ENCODE data around the gene FTO. TPM values are rescaled to one million over a fixed set of nuclear protein-coding genes. Genes with fewer than 3 reads are reported as not detected.

The FTO gene
- total RNA-seq, 4 donors from 2014 or later = 70.9 to 89.7 (median 86.8) TPM

- no peak for TF ChIP-seq CTCF (IDR thresholded peaks at IDR 0.05)
- DNase-seq (ENCODE audit: low spot score) (no peak), ATAC-seq (ENCODE audit: low FRiP score) (no peak)
Observed at GRCh38 chr16:53988136-53988535, 284.2 kb downstream of the FTO start.

GRCh38 chr16:53989597-53989996 lies 285.6 kb downstream of the FTO start:
- no peak for TF ChIP-seq CTCF (IDR thresholded peaks at IDR 0.05)
- DNase-seq (ENCODE audit: low spot score) (no peak), ATAC-seq (ENCODE audit: low FRiP score) (no peak)

GRCh38 chr16:53991754-53992378 lies 287.9 kb downstream of the FTO start:
- no peak for DNase-seq (ENCODE audit: low spot score)
- ATAC-seq (ENCODE audit: low FRiP score) = no peak
- TF ChIP-seq CTCF (IDR thresholded peaks at IDR 0.05) = no peak

- no peak for TF ChIP-seq CTCF (IDR thresholded peaks at IDR 0.05)
- ATAC-seq (ENCODE audit: low FRiP score) = no peak
- DNase-seq (ENCODE audit: low spot score) = no peak
Observed at GRCh38 chr16:53995378-53995777, 291.4 kb downstream of the FTO start.

GRCh38 chr16:53996961-53997360 lies 293.0 kb downstream of the FTO start:
- TF ChIP-seq CTCF (IDR thresholded peaks at IDR 0.05) = no peak
- DNase-seq (ENCODE audit: low spot score) = no peak
- ATAC-seq (ENCODE audit: low FRiP score) = no peak

- ATAC-seq (ENCODE audit: low FRiP score) = no peak
- TF ChIP-seq CTCF (IDR thresholded peaks at IDR 0.05) = no peak
- DNase-seq (ENCODE audit: low spot score) = no peak
Observed at GRCh38 chr16:53998024-53998810, 294.3 kb downstream of the FTO start.

All from omental fat pad (tissue), 4 donors.